ENCODE results near the gene AMER3.
"Not testable (repeated sequence)": the region's sequence is repeated elsewhere in the genome, so short reads cannot be mapped to it uniquely, and the experiment has no call there.

AMER3 gene

GRCh38 chr2:130755256-130756052 lies at the start of gene AMER3:
TSS of gene AMER3 (plus strand) at chr2:130755540. CDS start at chr2:130762073, 6,533 bp downstream.
- DNase-seq, result peak; percentile 25

GRCh38 chr2:130714795-130715194 lies 40.5 kb upstream of the AMER3 start:
- DNase-seq, result not testable (repeated sequence)

- no peak for DNase-seq
Measured at GRCh38 chr2:130720036-130720435, 35.3 kb upstream of the AMER3 start.

- no peak for DNase-seq
Measured at GRCh38 chr2:130720528-130720927, 34.8 kb upstream of the AMER3 start.

- DNase-seq, result no peak
Measured at GRCh38 chr2:130724455-130724854, 30.9 kb upstream of the AMER3 start.

- no peak for DNase-seq
Measured at GRCh38 chr2:130726614-130727180, 28.6 kb upstream of the AMER3 start.

- peak; percentile 79 for DNase-seq
Measured at GRCh38 chr2:130727286-130727924, 27.9 kb upstream of the AMER3 start.

GRCh38 chr2:130728007-130728454 lies 27.3 kb upstream of the AMER3 start:
- DNase-seq, result no peak

GRCh38 chr2:130728549-130729316 lies 26.6 kb upstream of the AMER3 start, which contains the start of gene GPR148:
TSS of gene GPR148 (plus strand) at chr2:130729070. CDS start at chr2:130729152, 82 bp downstream.
- peak; percentile 84 for DNase-seq

- DNase-seq, result peak; percentile 60
Measured at GRCh38 chr2:130729322-130730299, 25.7 kb upstream of the AMER3 start.

GRCh38 chr2:130732257-130732656 lies 23.1 kb upstream of the AMER3 start:
- not testable (repeated sequence) for DNase-seq

GRCh38 chr2:130735200-130735599 lies 20.1 kb upstream of the AMER3 start:
- DNase-seq, result no peak

GRCh38 chr2:130736487-130736886 lies 18.9 kb upstream of the AMER3 start:
- DNase-seq, result no peak

- no peak for DNase-seq
Measured at GRCh38 chr2:130737592-130737991, 17.7 kb upstream of the AMER3 start.

- no peak for DNase-seq
Measured at GRCh38 chr2:130740671-130741070, 14.7 kb upstream of the AMER3 start.

GRCh38 chr2:130743278-130743677 lies 12.1 kb upstream of the AMER3 start:
- no peak for DNase-seq

GRCh38 chr2:130744287-130745117 lies 10.8 kb upstream of the AMER3 start:
- DNase-seq, result no peak

GRCh38 chr2:130749078-130749477 lies 6.3 kb upstream of the AMER3 start:
- DNase-seq, result no peak

- no peak for DNase-seq
Measured at GRCh38 chr2:130749641-130750040, 5.7 kb upstream of the AMER3 start.

GRCh38 chr2:130754811-130755210 lies 529 bp upstream of the AMER3 start:
- no peak for DNase-seq

Data from NCI-H2107 (cell line).